Activated naive CD4-positive, alpha-beta T cell treated with anti-CD3 and anti-CD28 coated beads, Interleukin-2, amount 10 ng/mL, durations not matched to agents 7 days and 5 days (primary cell): ENCODE results near the gene RNF34.
A peak's percentile ranks its signal among the peaks of the same experiment; 100 is the strongest.
"Not testable (repeated sequence)": the region's sequence is repeated elsewhere in the genome, so short reads cannot be mapped to it uniquely, and the experiment has no call there.

Experiments used
- CTCF ChIA-PET: fragments of 350-600 bp; sonication (Branson Sonifier 250); formaldehyde crosslinking; loops from one replicate; lab custom pipeline; 2021; ENCODE audit warnings: antibody characterized with exemption; lab: Charles Lee
- DNase-seq: peaks from one replicate; pipeline ENCODE4 v3.0.0-alpha.2; 2020
- H3K27ac Mint-ChIP-seq: one replicate; pipeline ENCODE4 v1.8.0; 2021; ENCODE audit warnings: mild to moderate bottlenecking, moderate library complexity, mixed read lengths
- H3K27me3 Mint-ChIP-seq: one replicate; pipeline ENCODE4 v1.8.0; 2021; ENCODE audit warnings: mild to moderate bottlenecking, mixed read lengths
- H3K36me3 Mint-ChIP-seq: one replicate; pipeline ENCODE4 v1.8.0; 2021; ENCODE audit warnings: mixed read lengths
- H3K4me1 Mint-ChIP-seq: one replicate; pipeline ENCODE4 v1.8.0; 2021; ENCODE audit warnings: mixed read lengths
- H3K4me3 Mint-ChIP-seq: one replicate; pipeline ENCODE4 v1.8.0; 2021; ENCODE audit warnings: mild to moderate bottlenecking, moderate library complexity, mixed read lengths
- H3K9me3 Mint-ChIP-seq: one replicate; pipeline ENCODE4 v1.8.0; 2021; ENCODE audit warnings: mixed read lengths

RNF34 gene

GRCh38 chr12:121399391-121400331 is at the start of gene RNF34:
RNF34 (plus strand) TSS chr12:121400118; CDS start chr12:121400213, 95 bp downstream.
- Mint-ChIP-seq H3K9me3 (no peaks in the 10 kb centered on the region), H3K4me3 (peak within 1 kb of the TSS; percentile 84), H3K4me1 (peaks cover 41% of the 10 kb centered on the region), H3K27ac (peak within 1 kb of the TSS; percentile 94), H3K36me3 (peaks cover 22% of the 10 kb centered on the region), H3K27me3 (no peaks in the 10 kb centered on the region)
- CTCF ChIA-PET: interaction anchor here (1.2 to 3.5 kb wide), 4 partner anchors 8 to 65 kb away, joined by 3 to 15 read pairs (median 5); partner anchors contain the start of gene ANAPC5
- DNase-seq: peak; percentile 99

- CTCF ChIA-PET: interaction anchor here (0.9 to 2.0 kb wide), 6 partner anchors 17 to 91 kb away, joined by 3 to 8 read pairs (median 3); partner anchors contain the start of gene RNF34
- H3K27ac Mint-ChIP-seq: peak within 1 kb of the TSS; percentile 94
Observed at GRCh38 chr12:121351820-121352681, 47.9 kb upstream of the RNF34 start, which contains the start of gene ANAPC5. ANAPC5 (minus strand) TSS chr12:121352411; CDS start chr12:121352340, 71 bp downstream.

GRCh38 chr12:121352682-121353018 is 47.3 kb upstream of the RNF34 start:
- H3K4me1 Mint-ChIP-seq: peaks cover 31% of the 10 kb centered on the region
- CTCF ChIA-PET: interaction anchor here (1.1 kb wide), 1 partner anchor 17 kb away, joined by 3 read pairs; no protein-coding TSS in a partner anchor

More at GRCh38 chr12:121351820-121352681, 47.9 kb upstream of the RNF34 start, which contains the start of gene ANAPC5:
- no peaks in the 10 kb centered on the region for H3K9me3 Mint-ChIP-seq
- peak; percentile 95 for DNase-seq
- H3K4me3 Mint-ChIP-seq: peak within 1 kb of the TSS; percentile 90
- peaks cover 34% of the 10 kb centered on the region for H3K4me1 Mint-ChIP-seq
- peaks cover 17% of the 10 kb centered on the region for H3K27me3 Mint-ChIP-seq
- H3K36me3 Mint-ChIP-seq: peaks cover 11% of the 10 kb centered on the region

GRCh38 chr12:121355818-121356217 is 44.1 kb upstream of the RNF34 start:
- CTCF ChIA-PET: no interaction called here
- peaks cover 31% of the 10 kb centered on the region for H3K27me3 Mint-ChIP-seq
- no peak for DNase-seq
- no peaks in the 10 kb centered on the region for H3K9me3 Mint-ChIP-seq
- no peak overlapping the region for H3K4me3 Mint-ChIP-seq
- peaks cover 4% of the 10 kb centered on the region for H3K36me3 Mint-ChIP-seq
- peaks cover 14% of the 10 kb centered on the region for H3K4me1 Mint-ChIP-seq
- no peak overlapping the region for H3K27ac Mint-ChIP-seq

More at GRCh38 chr12:121352682-121353018, 47.3 kb upstream of the RNF34 start:
- Mint-ChIP-seq H3K27ac (peak overlapping the region; percentile 94), H3K36me3 (peaks cover 9% of the 10 kb centered on the region), H3K9me3 (no peaks in the 10 kb centered on the region), H3K4me3 (peak overlapping the region; percentile 90), H3K27me3 (peaks cover 23% of the 10 kb centered on the region)
- DNase-seq: no peak

- H3K27ac Mint-ChIP-seq: no peak overlapping the region
- H3K36me3 Mint-ChIP-seq: peaks cover 3% of the 10 kb centered on the region
- DNase-seq: no peak
- H3K9me3 Mint-ChIP-seq: no peaks in the 10 kb centered on the region
- H3K4me3 Mint-ChIP-seq: no peak overlapping the region
- CTCF ChIA-PET: no interaction called here
- peaks cover 31% of the 10 kb centered on the region for H3K27me3 Mint-ChIP-seq
- H3K4me1 Mint-ChIP-seq: peaks cover 9% of the 10 kb centered on the region
Observed at GRCh38 chr12:121356657-121357056, 43.3 kb upstream of the RNF34 start.

GRCh38 chr12:121357331-121357730 is 42.6 kb upstream of the RNF34 start:
- no peaks in the 10 kb centered on the region for H3K9me3 Mint-ChIP-seq
- no peak overlapping the region for H3K4me3 Mint-ChIP-seq

GRCh38 chr12:121358073-121358472 is 41.8 kb upstream of the RNF34 start:
- Mint-ChIP-seq H3K27ac (no peak overlapping the region), H3K36me3 (no peaks in the 10 kb centered on the region), H3K4me3 (no peak overlapping the region), H3K9me3 (no peaks in the 10 kb centered on the region), H3K27me3 (peaks cover 27% of the 10 kb centered on the region), H3K4me1 (peaks cover 5% of the 10 kb centered on the region)
- DNase-seq: no peak
- CTCF ChIA-PET: interaction anchor here (0.6 to 1.4 kb wide), 2 partner anchors 39 to 85 kb away, joined by 4 to 5 read pairs; no protein-coding TSS in a partner anchor

More at GRCh38 chr12:121357331-121357730, 42.6 kb upstream of the RNF34 start:
- no peak for DNase-seq
- H3K27me3 Mint-ChIP-seq: peaks cover 30% of the 10 kb centered on the region
- CTCF ChIA-PET: interaction anchor here (0.6 to 1.4 kb wide), 2 partner anchors 38 to 86 kb away, joined by 4 to 5 read pairs; no protein-coding TSS in a partner anchor
- peaks cover 8% of the 10 kb centered on the region for H3K4me1 Mint-ChIP-seq
- no peak overlapping the region for H3K27ac Mint-ChIP-seq
- H3K36me3 Mint-ChIP-seq: peaks cover 1% of the 10 kb centered on the region

- H3K9me3 Mint-ChIP-seq: no peaks in the 10 kb centered on the region
- CTCF ChIA-PET: no interaction called here
- H3K27me3 Mint-ChIP-seq: peaks cover 44% of the 10 kb centered on the region
- no peak for DNase-seq
- H3K4me1 Mint-ChIP-seq: peaks cover 6% of the 10 kb centered on the region
- H3K4me3 Mint-ChIP-seq: no peak overlapping the region
- H3K36me3 Mint-ChIP-seq: no peaks in the 10 kb centered on the region
- H3K27ac Mint-ChIP-seq: no peak overlapping the region
Observed at GRCh38 chr12:121364683-121365121, 35.2 kb upstream of the RNF34 start.

GRCh38 chr12:121365416-121366062 is 34.4 kb upstream of the RNF34 start:
- H3K27ac Mint-ChIP-seq: no peak overlapping the region

GRCh38 chr12:121366063-121366459 is 33.9 kb upstream of the RNF34 start:
- Mint-ChIP-seq H3K36me3 (no peaks in the 10 kb centered on the region), H3K27ac (no peak overlapping the region), H3K4me1 (peaks cover 6% of the 10 kb centered on the region), H3K9me3 (no peaks in the 10 kb centered on the region), H3K4me3 (no peak overlapping the region), H3K27me3 (peaks cover 45% of the 10 kb centered on the region)
- no peak for DNase-seq
- CTCF ChIA-PET: interaction anchor here (0.7 kb wide), 1 partner anchor 38 kb away, joined by 3 read pairs; no protein-coding TSS in a partner anchor

More at GRCh38 chr12:121365416-121366062, 34.4 kb upstream of the RNF34 start:
- H3K27me3 Mint-ChIP-seq: peaks cover 42% of the 10 kb centered on the region
- H3K4me1 Mint-ChIP-seq: peaks cover 6% of the 10 kb centered on the region
- no peak overlapping the region for H3K4me3 Mint-ChIP-seq
- no peaks in the 10 kb centered on the region for H3K9me3 Mint-ChIP-seq
- no peak for DNase-seq
- no peaks in the 10 kb centered on the region for H3K36me3 Mint-ChIP-seq
- CTCF ChIA-PET: interaction anchor here (0.7 kb wide), 1 partner anchor 38 kb away, joined by 3 read pairs; no protein-coding TSS in a partner anchor

- CTCF ChIA-PET: no interaction called here
- H3K9me3 Mint-ChIP-seq: peaks cover 3% of the 10 kb centered on the region
- no peak overlapping the region for H3K27ac Mint-ChIP-seq
- H3K4me3 Mint-ChIP-seq: no peak overlapping the region
- no peaks in the 10 kb centered on the region for H3K4me1 Mint-ChIP-seq
- no peak for DNase-seq
- H3K27me3 Mint-ChIP-seq: peaks cover 27% of the 10 kb centered on the region
- no peaks in the 10 kb centered on the region for H3K36me3 Mint-ChIP-seq
Observed at GRCh38 chr12:121371404-121371803, 28.5 kb upstream of the RNF34 start.

- Mint-ChIP-seq H3K4me1 (no peaks in the 10 kb centered on the region), H3K4me3 (no peak overlapping the region), H3K27ac (no peak overlapping the region), H3K36me3 (no peaks in the 10 kb centered on the region), H3K27me3 (peaks cover 21% of the 10 kb centered on the region), H3K9me3 (peaks cover 3% of the 10 kb centered on the region)
- CTCF ChIA-PET: no interaction called here
- no peak for DNase-seq
Observed at GRCh38 chr12:121373755-121374154, 26.2 kb upstream of the RNF34 start.

- H3K4me3 Mint-ChIP-seq, DNase-seq, H3K9me3 Mint-ChIP-seq, H3K27ac Mint-ChIP-seq, H3K4me1 Mint-ChIP-seq, CTCF ChIA-PET, H3K36me3 Mint-ChIP-seq: not testable (repeated sequence)
- peaks cover 23% of the 10 kb centered on the region for H3K27me3 Mint-ChIP-seq
Observed at GRCh38 chr12:121374336-121374735, 25.6 kb upstream of the RNF34 start.
